ENCODE results near the gene HSD17B1. TPM values are rescaled to one million over a fixed set of nuclear protein-coding genes. Genes with fewer than 3 reads are reported as not detected.

The HSD17B1 gene
- total RNA-seq, 1 donor from 2014 or later = 1.2 TPM

DNA sequence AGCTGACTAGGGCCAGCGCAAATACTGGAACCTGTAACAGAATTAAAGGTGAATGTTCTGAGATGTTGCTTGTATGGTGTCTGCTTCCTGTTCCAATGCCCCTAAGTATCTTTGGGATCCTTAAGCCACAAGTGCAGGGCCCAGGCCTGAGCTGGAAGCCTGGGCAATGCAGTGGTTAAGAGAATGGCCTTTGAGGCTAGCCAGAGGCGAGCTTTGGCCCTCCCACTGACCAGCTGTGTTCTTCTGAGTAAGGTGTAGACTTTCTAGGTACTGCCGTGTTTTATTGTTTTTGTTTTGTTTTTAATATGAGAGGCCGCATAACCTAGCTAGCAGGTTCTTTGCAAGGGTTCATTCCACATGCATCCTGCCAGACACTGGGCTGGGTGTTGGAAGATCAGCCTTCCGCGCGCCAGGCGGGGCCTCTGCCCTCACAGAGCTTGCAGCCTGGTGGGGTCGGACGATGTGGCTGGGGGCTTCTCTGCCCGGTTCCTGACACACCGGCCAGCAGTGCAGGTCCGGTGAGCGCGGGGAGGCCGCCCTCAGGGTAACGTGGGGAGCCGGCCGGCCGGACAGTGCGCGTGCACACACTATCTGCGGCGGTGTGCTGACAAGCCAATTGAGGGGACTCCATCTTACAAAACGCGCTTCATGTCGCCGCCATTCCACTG is 13.6 kb downstream of the HSD17B1 start:
- POLR2A ChIA-PET = interaction anchor here (0.8 to 4.7 kb wide), 11 partner anchors 11 to 749 kb away, joined by 3 to 62 read pairs (median 7); partner anchors contain the start of genes BECN1, NAGLU, PSMC3IP and STAT3
- Mint-ChIP-seq H3K4me1 (peaks cover 42% of the 10 kb centered on the region), H3K36me3 (ENCODE audit: low read depth) (peaks cover 67% of the 10 kb centered on the region), H3K27me3 (no peaks in the 10 kb centered on the region), H3K27ac (peak overlapping the region; percentile 95), H3K4me3 (peak overlapping the region; percentile 98), H3K9me3 (no peaks in the 10 kb centered on the region)
- no peak for ATAC-seq (ENCODE audit: low read depth)
- CTCF ChIA-PET = no interaction called here
- no peak for DNase-seq
- intact Hi-C loops (cut with micrococcal nuclease) = no loop called here
- TF ChIP-seq, protein P1, sequence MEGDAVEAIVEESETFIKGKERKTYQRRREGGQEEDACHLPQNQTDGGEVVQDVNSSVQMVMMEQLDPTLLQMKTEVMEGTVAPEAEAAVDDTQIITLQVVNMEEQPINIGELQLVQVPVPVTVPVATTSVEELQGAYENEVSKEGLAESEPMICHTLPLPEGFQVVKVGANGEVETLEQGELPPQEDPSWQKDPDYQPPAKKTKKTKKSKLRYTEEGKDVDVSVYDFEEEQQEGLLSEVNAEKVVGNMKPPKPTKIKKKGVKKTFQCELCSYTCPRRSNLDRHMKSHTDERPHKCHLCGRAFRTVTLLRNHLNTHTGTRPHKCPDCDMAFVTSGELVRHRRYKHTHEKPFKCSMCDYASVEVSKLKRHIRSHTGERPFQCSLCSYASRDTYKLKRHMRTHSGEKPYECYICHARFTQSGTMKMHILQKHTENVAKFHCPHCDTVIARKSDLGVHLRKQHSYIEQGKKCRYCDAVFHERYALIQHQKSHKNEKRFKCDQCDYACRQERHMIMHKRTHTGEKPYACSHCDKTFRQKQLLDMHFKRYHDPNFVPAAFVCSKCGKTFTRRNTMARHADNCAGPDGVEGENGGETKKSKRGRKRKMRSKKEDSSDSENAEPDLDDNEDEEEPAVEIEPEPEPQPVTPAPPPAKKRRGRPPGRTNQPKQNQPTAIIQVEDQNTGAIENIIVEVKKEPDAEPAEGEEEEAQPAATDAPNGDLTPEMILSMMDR (IDR thresholded peaks at IDR 0.05) = no peak

DNA sequence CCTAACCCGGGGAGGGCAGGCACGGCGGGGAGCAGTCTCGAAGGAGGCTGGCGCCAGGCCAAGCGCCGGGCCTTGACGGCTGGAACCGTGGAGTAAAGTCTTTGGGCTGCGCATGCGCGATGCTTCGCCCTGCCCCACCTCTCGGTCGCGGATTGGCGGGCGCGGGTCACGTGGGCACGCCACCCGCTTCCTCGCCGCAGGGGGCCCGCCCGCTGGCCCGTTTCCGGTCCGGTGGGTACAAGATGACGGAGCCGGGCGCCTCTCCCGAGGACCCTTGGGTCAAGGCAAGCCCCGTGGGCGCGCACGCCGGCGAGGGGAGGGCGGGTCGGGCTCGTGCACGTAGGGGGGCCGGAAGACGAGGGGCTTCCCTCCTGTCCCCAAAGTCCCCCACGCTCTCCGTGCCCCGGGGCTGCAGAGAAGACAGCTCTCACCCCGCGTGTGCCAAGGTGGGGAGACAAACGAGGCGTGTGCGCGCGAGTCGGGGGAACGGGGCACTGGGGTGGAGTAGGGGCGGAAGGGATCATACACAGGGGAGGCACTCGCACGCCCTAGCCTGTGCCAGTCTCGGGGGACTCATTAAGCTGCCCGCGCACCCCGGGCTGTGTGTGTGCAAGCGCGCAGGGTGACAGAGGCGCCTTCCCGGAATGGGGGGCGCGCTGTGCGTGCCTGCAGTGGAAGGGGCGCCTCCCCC is 14.3 kb downstream of the HSD17B1 start, which contains the start of gene MLX:
TSS of gene MLX (plus strand) at position 218 of the 691 bp plus-strand sequence. CDS start at position 243, 25 bp downstream.
- DNase-seq = peak; percentile 90
- POLR2A ChIA-PET = interaction anchor here (0.6 to 4.7 kb wide), 18 partner anchors 10 to 801 kb away, joined by 3 to 62 read pairs (median 4); partner anchors contain the start of genes BECN1, NAGLU, PSMC3IP and PSME3
- peak within 1 kb of the TSS; percentile 98 for H3K4me3 Mint-ChIP-seq
- intact Hi-C loops (cut with micrococcal nuclease) = loop anchor here (1.0 kb wide), 2 partner anchors 10 to 31 kb away; partner anchors contain the start of genes NAGLU and PSMC3IP
- peak; percentile 83 for ATAC-seq (ENCODE audit: low read depth)
- TF ChIP-seq, protein P1 (IDR thresholded peaks at IDR 0.05) = no peak
- H3K27me3 Mint-ChIP-seq = no peaks in the 10 kb centered on the region
- CTCF ChIA-PET = interaction anchor here (1.0 to 1.4 kb wide), 2 partner anchors 11 to 19 kb away, joined by 4 read pairs; partner anchors contain the start of gene PSMC3IP
- no peaks in the 10 kb centered on the region for H3K9me3 Mint-ChIP-seq
- H3K27ac Mint-ChIP-seq = peak within 1 kb of the TSS; percentile 95
- H3K4me1 Mint-ChIP-seq = peaks cover 35% of the 10 kb centered on the region
- H3K36me3 Mint-ChIP-seq (ENCODE audit: low read depth) = peaks cover 69% of the 10 kb centered on the region

DNA sequence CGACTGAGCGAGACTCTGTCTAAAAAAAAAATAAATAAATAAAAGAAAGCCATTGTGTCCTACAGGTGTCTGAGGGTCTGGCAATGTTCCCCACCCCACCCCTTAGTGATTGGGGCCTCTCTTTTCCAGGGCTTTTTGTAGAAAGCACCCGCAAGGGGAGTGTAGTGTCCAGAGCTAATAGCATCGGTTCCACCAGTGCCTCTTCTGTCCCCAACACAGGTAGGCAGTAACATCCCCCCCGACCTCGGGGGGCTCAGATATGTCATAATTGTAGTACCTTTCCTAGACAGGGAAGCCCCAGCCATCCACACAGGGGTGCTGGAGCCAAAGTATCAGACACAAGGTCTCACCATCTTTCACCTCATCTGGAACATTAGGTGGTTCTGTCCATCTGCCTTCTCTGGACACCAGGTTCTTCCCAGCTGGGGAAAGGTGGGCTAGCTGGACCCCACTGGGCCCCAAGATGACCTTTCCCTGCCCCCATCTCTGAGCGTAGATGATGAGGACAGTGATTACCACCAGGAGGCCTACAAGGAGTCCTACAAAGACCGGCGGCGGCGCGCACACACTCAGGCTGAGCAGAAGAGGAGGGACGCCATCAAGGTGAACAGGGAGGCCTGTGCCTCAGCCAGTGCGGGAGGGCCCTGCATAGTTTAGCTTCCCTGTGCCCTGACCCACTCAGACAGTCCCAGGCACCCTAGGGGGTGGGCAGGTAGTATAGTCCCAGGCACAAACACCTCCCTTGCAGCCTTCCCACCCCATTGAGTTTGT is 15.8 kb downstream of the HSD17B1 start:
- POLR2A ChIA-PET = interaction anchor here (1.1 to 4.7 kb wide), 5 partner anchors 9 to 166 kb away, joined by 3 to 62 read pairs (median 17); partner anchors contain the start of genes NAGLU and PSMC3IP
- H3K4me3 Mint-ChIP-seq = peak overlapping the region; percentile 52
- TF ChIP-seq, protein P1 (IDR thresholded peaks at IDR 0.05) = no peak
- no peak overlapping the region for H3K27ac Mint-ChIP-seq
- peaks cover 75% of the 10 kb centered on the region for H3K36me3 Mint-ChIP-seq (ENCODE audit: low read depth)
- ATAC-seq (ENCODE audit: low read depth) (no peak), DNase-seq (no peak)
- H3K9me3 Mint-ChIP-seq = no peaks in the 10 kb centered on the region
- H3K27me3 Mint-ChIP-seq = no peaks in the 10 kb centered on the region
- H3K4me1 Mint-ChIP-seq = peaks cover 24% of the 10 kb centered on the region
- intact Hi-C loops (cut with micrococcal nuclease) = no loop called here
- CTCF ChIA-PET = interaction anchor here (1.4 kb wide), 1 partner anchor 9 kb away, joined by 4 read pairs; the partner anchor contains the start of gene PSMC3IP

DNA sequence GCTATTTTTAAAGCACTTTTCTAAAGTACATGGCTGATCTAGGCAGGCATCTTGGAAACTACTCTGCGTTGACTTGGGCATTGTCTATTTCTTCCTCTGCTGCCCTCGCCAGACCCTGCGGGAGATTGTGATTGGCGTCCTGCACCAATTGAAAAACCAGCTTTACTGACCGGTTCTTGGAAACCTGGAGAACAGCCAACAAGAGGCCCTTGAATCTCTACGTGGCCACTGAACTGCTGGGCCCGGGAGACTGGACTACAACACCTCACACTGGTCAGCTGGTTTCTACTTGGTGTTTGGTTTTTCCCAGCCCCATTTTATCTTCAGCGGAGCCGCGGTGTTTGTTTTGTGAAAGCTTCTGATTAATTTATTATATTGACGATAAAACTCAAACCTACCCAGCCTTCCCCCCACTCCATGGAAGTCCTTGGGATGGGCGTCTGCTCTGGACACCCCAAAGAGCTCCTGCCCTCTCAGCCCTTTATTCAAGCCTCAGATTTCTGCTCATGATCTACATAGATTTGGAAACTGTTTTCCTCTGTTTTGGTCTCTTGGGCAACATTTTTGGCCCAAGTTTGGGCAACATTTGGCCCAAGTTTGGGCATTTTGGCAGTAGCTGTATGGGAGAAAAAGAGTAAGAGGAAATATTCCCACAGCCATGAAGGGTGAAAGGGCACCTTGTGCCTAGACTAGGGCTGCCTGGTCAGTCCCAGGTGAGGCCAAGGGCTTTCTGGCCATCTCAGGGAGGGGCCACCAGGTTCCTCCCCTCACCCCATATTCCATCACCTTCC is 18.9 kb downstream of the HSD17B1 start:
- ChIA-PET POLR2A (interaction anchor here (1.3 kb wide), 1 partner anchor 17 kb away, joined by 3 read pairs; no protein-coding TSS in a partner anchor), CTCF (interaction anchor here (0.8 kb wide), 1 partner anchor 23 kb away, joined by 3 read pairs; no protein-coding TSS in a partner anchor)
- Mint-ChIP-seq H3K4me3 (no peak overlapping the region), H3K9me3 (no peaks in the 10 kb centered on the region), H3K4me1 (peaks cover 24% of the 10 kb centered on the region), H3K36me3 (ENCODE audit: low read depth) (peaks cover 68% of the 10 kb centered on the region), H3K27me3 (no peaks in the 10 kb centered on the region), H3K27ac (no peak overlapping the region)
- TF ChIP-seq, protein P1 (IDR thresholded peaks at IDR 0.05) = no peak
- intact Hi-C loops (cut with micrococcal nuclease) = no loop called here
- DNase-seq (no peak), ATAC-seq (ENCODE audit: low read depth) (no peak)
